ENCODE measurements around the gene EFNB1. TPM values are rescaled to one million over a fixed set of nuclear protein-coding genes. Genes with fewer than 3 reads are reported as not detected.

The EFNB1 gene
- total RNA-seq, 4 donors from 2014 or later: 19.0 to 77.6 (median 55.3) TPM

- no peak for TF ChIP-seq POLR2A (IDR thresholded peaks at IDR 0.05)
- TF ChIP-seq CTCF (IDR thresholded peaks at IDR 0.05): peak in 1 of 6 experiments; percentile 10
- no peaks in the 10 kb centered on the region for H3K9me3 ChIP-seq
- H3K27me3 ChIP-seq: no peaks in the 10 kb centered on the region
- H3K4me1 ChIP-seq: peaks cover 0 to 12% (median 0%) of the 10 kb centered on the region in 4 donors
- peak overlapping the region in 1 of 4 donors; percentile 84 for H3K27ac ChIP-seq
- peak in 1 of 3 donors; percentile 59 for DNase-seq
- H3K36me3 ChIP-seq: peaks cover 0 to 16% (median 0%) of the 10 kb centered on the region in 3 donors
- H3K4me3 ChIP-seq: no peak overlapping the region
Measured at GRCh38 chrX:68843992-68844391, 15.2 kb downstream of the EFNB1 start.

GRCh38 chrX:68844581-68844980 lies 15.8 kb downstream of the EFNB1 start:
- Histone ChIP-seq H3K27ac (peak overlapping the region in 1 of 4 donors; percentile 84), H3K4me3 (no peak overlapping the region), H3K9me3 (no peaks in the 10 kb centered on the region), H3K36me3 (peaks cover 0 to 15% (median 0%) of the 10 kb centered on the region in 3 donors), H3K27me3 (no peaks in the 10 kb centered on the region), H3K4me1 (peaks cover 0 to 12% (median 0%) of the 10 kb centered on the region in 4 donors)
- no peak for DNase-seq
- TF ChIP-seq CTCF (IDR thresholded peaks at IDR 0.05) (no peak), POLR2A (IDR thresholded peaks at IDR 0.05) (no peak)

GRCh38 chrX:68846536-68846935 lies 17.7 kb downstream of the EFNB1 start:
- Histone ChIP-seq H3K4me3 (no peak overlapping the region), H3K36me3 (no peaks in the 10 kb centered on the region), H3K4me1 (peaks cover 0 to 12% (median 0%) of the 10 kb centered on the region in 4 donors), H3K9me3 (no peaks in the 10 kb centered on the region), H3K27ac (no peak overlapping the region), H3K27me3 (no peaks in the 10 kb centered on the region)
- DNase-seq: no peak
- TF ChIP-seq CTCF (IDR thresholded peaks at IDR 0.05) (no peak), POLR2A (IDR thresholded peaks at IDR 0.05) (no peak)

- TF ChIP-seq POLR2A (IDR thresholded peaks at IDR 0.05): no peak
- TF ChIP-seq CTCF (IDR thresholded peaks at IDR 0.05): no peak
- no peak overlapping the region for H3K4me3 ChIP-seq
- H3K36me3 ChIP-seq: no peaks in the 10 kb centered on the region
- no peaks in the 10 kb centered on the region for H3K27me3 ChIP-seq
- peak overlapping the region in 1 of 4 donors; percentile 72 for H3K27ac ChIP-seq
- H3K4me1 ChIP-seq: peaks cover 0 to 10% (median 0%) of the 10 kb centered on the region in 4 donors
- DNase-seq: no peak
- no peaks in the 10 kb centered on the region for H3K9me3 ChIP-seq
Measured at GRCh38 chrX:68847172-68847571, 18.4 kb downstream of the EFNB1 start.

- no peaks in the 10 kb centered on the region for H3K9me3 ChIP-seq
- H3K36me3 ChIP-seq: no peaks in the 10 kb centered on the region
- no peak overlapping the region for H3K4me3 ChIP-seq
- H3K27ac ChIP-seq: peak overlapping the region in 1 of 4 donors; percentile 72
- no peaks in the 10 kb centered on the region for H3K27me3 ChIP-seq
- TF ChIP-seq POLR2A (IDR thresholded peaks at IDR 0.05) (no peak), CTCF (IDR thresholded peaks at IDR 0.05) (no peak)
- DNase-seq: no peak
- H3K4me1 ChIP-seq: no peaks in the 10 kb centered on the region
Measured at GRCh38 chrX:68848189-68848940, 19.5 kb downstream of the EFNB1 start.
